ENCODE measurements around the gene RALGAPA2.

The RALGAPA2 gene

GRCh38 chr20:20664795-20665589 is 47.5 kb downstream of the RALGAPA2 start:
- H3K27me3 Mint-ChIP-seq = no peaks in the 10 kb centered on the region
- H3K9me3 Mint-ChIP-seq = no peaks in the 10 kb centered on the region
- no peak overlapping the region for H3K4me3 Mint-ChIP-seq
- no peak overlapping the region for H3K27ac Mint-ChIP-seq (ENCODE audit: low read depth)
- DNase-seq (ENCODE audit: low spot score in 2 of 2) = no peak
- H3K4me1 Mint-ChIP-seq = peaks cover 26% of the 10 kb centered on the region
- peaks cover 2% of the 10 kb centered on the region for H3K36me3 Mint-ChIP-seq (ENCODE audit: insufficient read depth)
- ATAC-seq (replicated peaks; ENCODE audit: extremely low read depth, poor library complexity, severe bottlenecking) = peak; percentile 36

- Mint-ChIP-seq H3K36me3 (ENCODE audit: insufficient read depth) (peaks cover 3% of the 10 kb centered on the region), H3K27ac (ENCODE audit: low read depth) (no peak overlapping the region)
- ATAC-seq (replicated peaks; ENCODE audit: extremely low read depth, poor library complexity, severe bottlenecking) = no peak
Observed at GRCh38 chr20:20663841-20664240, 48.6 kb downstream of the RALGAPA2 start.

GRCh38 chr20:20658871-20659431 is 53.5 kb downstream of the RALGAPA2 start:
- Mint-ChIP-seq H3K27me3 (no peaks in the 10 kb centered on the region), H3K27ac (ENCODE audit: low read depth) (no peak overlapping the region), H3K9me3 (no peaks in the 10 kb centered on the region), H3K4me1 (peaks cover 11% of the 10 kb centered on the region), H3K36me3 (ENCODE audit: insufficient read depth) (peaks cover 4% of the 10 kb centered on the region), H3K4me3 (no peak overlapping the region)
- no peak for ATAC-seq (replicated peaks; ENCODE audit: extremely low read depth, poor library complexity, severe bottlenecking)
- DNase-seq (ENCODE audit: low spot score in 2 of 2) = no peak

More at GRCh38 chr20:20663841-20664240, 48.6 kb downstream of the RALGAPA2 start:
- no peak for DNase-seq (ENCODE audit: low spot score in 2 of 2)
- Mint-ChIP-seq H3K27me3 (no peaks in the 10 kb centered on the region), H3K4me3 (no peak overlapping the region), H3K4me1 (peaks cover 31% of the 10 kb centered on the region), H3K9me3 (no peaks in the 10 kb centered on the region)

- no peak for ATAC-seq (replicated peaks; ENCODE audit: extremely low read depth, poor library complexity, severe bottlenecking)
- Mint-ChIP-seq H3K9me3 (no peaks in the 10 kb centered on the region), H3K27me3 (no peaks in the 10 kb centered on the region), H3K4me1 (peaks cover 11% of the 10 kb centered on the region), H3K4me3 (no peak overlapping the region), H3K27ac (ENCODE audit: low read depth) (no peak overlapping the region), H3K36me3 (ENCODE audit: insufficient read depth) (peaks cover 4% of the 10 kb centered on the region)
- no peak for DNase-seq (ENCODE audit: low spot score in 2 of 2)
Observed at GRCh38 chr20:20658123-20658522, 54.3 kb downstream of the RALGAPA2 start.

GRCh38 chr20:20657092-20657491 is 55.4 kb downstream of the RALGAPA2 start:
- Mint-ChIP-seq H3K9me3 (no peaks in the 10 kb centered on the region), H3K36me3 (ENCODE audit: insufficient read depth) (peaks cover 7% of the 10 kb centered on the region), H3K27me3 (no peaks in the 10 kb centered on the region), H3K4me1 (peaks cover 5% of the 10 kb centered on the region), H3K4me3 (no peak overlapping the region), H3K27ac (ENCODE audit: low read depth) (no peak overlapping the region)
- ATAC-seq (replicated peaks; ENCODE audit: extremely low read depth, poor library complexity, severe bottlenecking) (no peak), DNase-seq (ENCODE audit: low spot score in 2 of 2) (no peak)

GRCh38 chr20:20655883-20656282 is 56.6 kb downstream of the RALGAPA2 start:
- Mint-ChIP-seq H3K27me3 (no peaks in the 10 kb centered on the region), H3K4me3 (no peak overlapping the region), H3K36me3 (ENCODE audit: insufficient read depth) (peaks cover 7% of the 10 kb centered on the region), H3K27ac (ENCODE audit: low read depth) (no peak overlapping the region), H3K4me1 (peaks cover 5% of the 10 kb centered on the region), H3K9me3 (no peaks in the 10 kb centered on the region)
- no peak for DNase-seq (ENCODE audit: low spot score in 2 of 2)
- no peak for ATAC-seq (replicated peaks; ENCODE audit: extremely low read depth, poor library complexity, severe bottlenecking)

- Mint-ChIP-seq H3K27ac (ENCODE audit: low read depth) (no peak overlapping the region), H3K36me3 (ENCODE audit: insufficient read depth) (peaks cover 3% of the 10 kb centered on the region), H3K4me1 (peaks cover 11% of the 10 kb centered on the region), H3K27me3 (no peaks in the 10 kb centered on the region), H3K4me3 (no peak overlapping the region), H3K9me3 (no peaks in the 10 kb centered on the region)
- no peak for ATAC-seq (replicated peaks; ENCODE audit: extremely low read depth, poor library complexity, severe bottlenecking)
- DNase-seq (ENCODE audit: low spot score in 2 of 2) = no peak
Observed at GRCh38 chr20:20649945-20650344, 62.5 kb downstream of the RALGAPA2 start.

- DNase-seq (ENCODE audit: low spot score in 2 of 2) (no peak), ATAC-seq (replicated peaks; ENCODE audit: extremely low read depth, poor library complexity, severe bottlenecking) (no peak)
- Mint-ChIP-seq H3K4me1 (peaks cover 18% of the 10 kb centered on the region), H3K36me3 (ENCODE audit: insufficient read depth) (peaks cover 14% of the 10 kb centered on the region), H3K27ac (ENCODE audit: low read depth) (no peak overlapping the region), H3K27me3 (no peaks in the 10 kb centered on the region), H3K4me3 (no peak overlapping the region), H3K9me3 (no peaks in the 10 kb centered on the region)
Observed at GRCh38 chr20:20643927-20644326, 68.5 kb downstream of the RALGAPA2 start.

GRCh38 chr20:20641783-20642182 is 70.7 kb downstream of the RALGAPA2 start:
- no peak for ATAC-seq (replicated peaks; ENCODE audit: extremely low read depth, poor library complexity, severe bottlenecking)
- Mint-ChIP-seq H3K27me3 (no peaks in the 10 kb centered on the region), H3K36me3 (ENCODE audit: insufficient read depth) (peaks cover 21% of the 10 kb centered on the region), H3K4me1 (peaks cover 12% of the 10 kb centered on the region), H3K9me3 (no peaks in the 10 kb centered on the region), H3K4me3 (no peak overlapping the region), H3K27ac (ENCODE audit: low read depth) (no peak overlapping the region)
- DNase-seq (ENCODE audit: low spot score in 2 of 2) = no peak

- H3K4me1 Mint-ChIP-seq = peaks cover 12% of the 10 kb centered on the region
- H3K4me3 Mint-ChIP-seq = no peak overlapping the region
- peak overlapping the region; percentile 23 for H3K27ac Mint-ChIP-seq (ENCODE audit: low read depth)
- H3K9me3 Mint-ChIP-seq = no peaks in the 10 kb centered on the region
- no peak for DNase-seq (ENCODE audit: low spot score in 2 of 2)
- no peaks in the 10 kb centered on the region for H3K27me3 Mint-ChIP-seq
- H3K36me3 Mint-ChIP-seq (ENCODE audit: insufficient read depth) = peaks cover 27% of the 10 kb centered on the region
- ATAC-seq (replicated peaks; ENCODE audit: extremely low read depth, poor library complexity, severe bottlenecking) = no peak
Observed at GRCh38 chr20:20638878-20639277, 73.6 kb downstream of the RALGAPA2 start.

GRCh38 chr20:20637998-20638725 is 74.3 kb downstream of the RALGAPA2 start:
- H3K36me3 Mint-ChIP-seq (ENCODE audit: insufficient read depth) = peaks cover 27% of the 10 kb centered on the region
- no peaks in the 10 kb centered on the region for H3K27me3 Mint-ChIP-seq
- DNase-seq (ENCODE audit: low spot score in 2 of 2) = no peak
- H3K4me1 Mint-ChIP-seq = peaks cover 12% of the 10 kb centered on the region
- no peak overlapping the region for H3K4me3 Mint-ChIP-seq
- H3K9me3 Mint-ChIP-seq = no peaks in the 10 kb centered on the region
- peak overlapping the region; percentile 23 for H3K27ac Mint-ChIP-seq (ENCODE audit: low read depth)
- no peak for ATAC-seq (replicated peaks; ENCODE audit: extremely low read depth, poor library complexity, severe bottlenecking)

GRCh38 chr20:20635006-20635405 is 77.4 kb downstream of the RALGAPA2 start:
- no peak overlapping the region for H3K27ac Mint-ChIP-seq (ENCODE audit: low read depth)
- DNase-seq (ENCODE audit: low spot score in 2 of 2) (no peak), ATAC-seq (replicated peaks; ENCODE audit: extremely low read depth, poor library complexity, severe bottlenecking) (no peak)
- H3K4me1 Mint-ChIP-seq = peaks cover 12% of the 10 kb centered on the region
- peaks cover 20% of the 10 kb centered on the region for H3K36me3 Mint-ChIP-seq (ENCODE audit: insufficient read depth)
- no peaks in the 10 kb centered on the region for H3K9me3 Mint-ChIP-seq
- H3K4me3 Mint-ChIP-seq = no peak overlapping the region
- H3K27me3 Mint-ChIP-seq = no peaks in the 10 kb centered on the region

GRCh38 chr20:20632644-20633043 is 79.8 kb downstream of the RALGAPA2 start:
- Mint-ChIP-seq H3K4me3 (no peak overlapping the region), H3K9me3 (no peaks in the 10 kb centered on the region), H3K27me3 (no peaks in the 10 kb centered on the region), H3K36me3 (ENCODE audit: insufficient read depth) (peaks cover 21% of the 10 kb centered on the region), H3K27ac (ENCODE audit: low read depth) (peak overlapping the region; percentile 80), H3K4me1 (no peaks in the 10 kb centered on the region)
- DNase-seq (ENCODE audit: low spot score in 2 of 2) = no peak
- no peak for ATAC-seq (replicated peaks; ENCODE audit: extremely low read depth, poor library complexity, severe bottlenecking)

Data from central memory CD8-positive, alpha-beta T cell (primary cell).